Mesodermal cell (in vitro differentiated cells): ENCODE data around the gene MOB2.

Experiments
- H3K27ac ChIP-seq: 2 replicates; pipeline ENCODE4 v1.7.0; 2013; ENCODE audit warnings: mild to moderate bottlenecking, low read depth, low read length, moderate library complexity; ENCODE audit not compliant: severe bottlenecking
- H3K36me3 ChIP-seq: 2 replicates; pipeline ENCODE4 v1.7.1; 2013; ENCODE audit warnings: mild to moderate bottlenecking, low read length, moderate library complexity; ENCODE audit not compliant: control insufficient read depth, insufficient read depth
- H3K4me1 ChIP-seq: one replicate; pipeline ENCODE4 v1.7.1; 2013; ENCODE audit warnings: mild to moderate bottlenecking, low read length; ENCODE audit not compliant: insufficient read depth, control insufficient read depth, poor library complexity, severe bottlenecking
- H3K4me3 ChIP-seq: 2 replicates; pipeline ENCODE4 v1.7.0; 2013; ENCODE audit warnings: low read length, control low read depth, mild to moderate bottlenecking; ENCODE audit not compliant: insufficient read depth, poor library complexity, severe bottlenecking; ENCODE audit errors: extremely low read depth
- H3K9me3 ChIP-seq: 2 replicates; pipeline ENCODE4 v1.7.1; 2013; ENCODE audit warnings: mild to moderate bottlenecking, low read length, moderate library complexity; ENCODE audit not compliant: control insufficient read depth
- WGBS, 2 experiments: methylation state at CpG; one replicate each; pipeline ENCODE4 v1.1.5; 2013; ENCODE audit warnings: missing lambda C conversion rate in 2 of 2; ENCODE audit not compliant: insufficient coverage in 2 of 2; 5-methylcytosine and 5-hydroxymethylcytosine counted together

Gene MOB2

GRCh38 chr11:1478011-1478410 is 8.6 kb downstream of the MOB2 start:
- Histone ChIP-seq H3K36me3 (peaks cover 49% of the 10 kb centered on the region), H3K27ac (no peak overlapping the region), H3K4me3 (no peak overlapping the region), H3K4me1 (no peaks in the 10 kb centered on the region), H3K9me3 (no peaks in the 10 kb centered on the region)
- WGBS, 2 experiments = 96 to 98% methylated on average over 11 of the region's 13 CpGs

- H3K9me3 ChIP-seq = no peaks in the 10 kb centered on the region
- H3K4me3 ChIP-seq = no peak overlapping the region
- H3K4me1 ChIP-seq = no peaks in the 10 kb centered on the region
- 89 to 91% methylated on average over 18 of the region's 20 CpGs for WGBS, 2 experiments
- H3K36me3 ChIP-seq = peaks cover 49% of the 10 kb centered on the region
- no peak overlapping the region for H3K27ac ChIP-seq
Observed at GRCh38 chr11:1476940-1477736, 9.4 kb downstream of the MOB2 start.

GRCh38 chr11:1475841-1476240 is 10.7 kb downstream of the MOB2 start:
- H3K9me3 ChIP-seq = no peaks in the 10 kb centered on the region
- H3K27ac ChIP-seq = no peak overlapping the region
- no peak overlapping the region for H3K4me3 ChIP-seq
- H3K36me3 ChIP-seq = peaks cover 44% of the 10 kb centered on the region
- 79 to 100% methylated on average over 8 to 9 of the region's 12 CpGs for WGBS, 2 experiments
- H3K4me1 ChIP-seq = no peaks in the 10 kb centered on the region

GRCh38 chr11:1473786-1474185 is 12.8 kb downstream of the MOB2 start:
- no peaks in the 10 kb centered on the region for H3K4me1 ChIP-seq
- H3K9me3 ChIP-seq = no peaks in the 10 kb centered on the region
- H3K36me3 ChIP-seq = peaks cover 28% of the 10 kb centered on the region
- WGBS, 2 experiments = 92 to 97% methylated on average over 22 of the region's 22 CpGs
- H3K4me3 ChIP-seq = no peak overlapping the region
- no peak overlapping the region for H3K27ac ChIP-seq

- Histone ChIP-seq H3K4me3 (no peak overlapping the region), H3K9me3 (no peaks in the 10 kb centered on the region), H3K27ac (no peak overlapping the region), H3K36me3 (peaks cover 22% of the 10 kb centered on the region), H3K4me1 (no peaks in the 10 kb centered on the region)
- 94 to 95% methylated on average over 12 of the region's 12 CpGs for WGBS, 2 experiments
Observed at GRCh38 chr11:1473011-1473628, 13.5 kb downstream of the MOB2 start.

GRCh38 chr11:1472180-1473005 is 14.2 kb downstream of the MOB2 start:
- 85 to 87% methylated on average over 11 to 13 of the region's 21 CpGs for WGBS, 2 experiments
- peaks cover 19% of the 10 kb centered on the region for H3K36me3 ChIP-seq
- no peak overlapping the region for H3K4me3 ChIP-seq
- H3K27ac ChIP-seq = no peak overlapping the region
- H3K9me3 ChIP-seq = no peaks in the 10 kb centered on the region
- no peaks in the 10 kb centered on the region for H3K4me1 ChIP-seq

GRCh38 chr11:1471736-1472135 is 14.8 kb downstream of the MOB2 start:
- Histone ChIP-seq H3K27ac (no peak overlapping the region), H3K9me3 (no peaks in the 10 kb centered on the region), H3K4me3 (no peak overlapping the region), H3K4me1 (no peaks in the 10 kb centered on the region), H3K36me3 (peaks cover 19% of the 10 kb centered on the region)
- 90 to 92% methylated on average over 9 of the region's 9 CpGs for WGBS, 2 experiments

- H3K4me3 ChIP-seq = no peak overlapping the region
- H3K36me3 ChIP-seq = peaks cover 16% of the 10 kb centered on the region
- H3K27ac ChIP-seq = no peak overlapping the region
- H3K9me3 ChIP-seq = no peaks in the 10 kb centered on the region
- no peaks in the 10 kb centered on the region for H3K4me1 ChIP-seq
- WGBS, 2 experiments = 92 to 94% methylated on average over 34 to 38 of the region's 40 CpGs
Observed at GRCh38 chr11:1470681-1471611, 15.6 kb downstream of the MOB2 start.

GRCh38 chr11:1469911-1470680 is 16.5 kb downstream of the MOB2 start:
- Histone ChIP-seq H3K27ac (no peak overlapping the region), H3K9me3 (no peaks in the 10 kb centered on the region), H3K4me3 (no peak overlapping the region), H3K4me1 (no peaks in the 10 kb centered on the region), H3K36me3 (peaks cover 11% of the 10 kb centered on the region)
- 91 to 93% methylated on average over 32 to 35 of the region's 35 CpGs for WGBS, 2 experiments
